Heart left ventricle (tissue), 13 donors: ENCODE results near the gene MIPOL1.

Experiments
- CTCF ChIP-seq, 12 donors: fragments of 200-600 bp; sonication (generic) in 4 of 12; IDR thresholded peaks; one replicate each; pipeline versions ENCODE4 v1.5.0 to v1.8.0; 2018 to 2022; ENCODE audit warnings: antibody characterized with exemption in 12 of 12, mild to moderate bottlenecking in 5 of 12
- POLR2A ChIP-seq, 2 donors: fragments of 450-650 bp; IDR thresholded peaks; one replicate each; pipeline ENCODE4 v1.6.1; 2017; ENCODE audit warnings: antibody characterized with exemption in 2 of 2, mild to moderate bottlenecking in 2 of 2, moderate library complexity in 2 of 2
- donor health status: ischemic (EF 13 %, LVEDD 7.1; RV severe dilation, severe dysfunction).
- donor health status: DM: no; HTN: yes; CAD: no.
- donor health status: DM: no; HTN: no; CAD: no.
- donor health status: ischemic (EF 25% LVEDD 6.9; RV normal size, moderate dysfunction).
- donor health status: ischemic (EF 25% LVEDD 5.7; RV mildly dilated, moderate dysfunction).
- donor health status: ischemic (EF 35%, LVEDD 5.7; RV mildly dilated, moderate dysfunction).
- donor health status: nonischemic (EF 11% LVEDD 7.7; RV severe dilation, severe dysfunction).
- donor health status: DM: yes; HTN: yes; CAD: no.
- donor health status: PGD.
- donor health status: ischemic (EF 29% LVEDD 5.4; RV normal size, mild dysfunction).
- donor health status: nonischemic (EF 23%, LVEDD 6.1; RV moderate dilation, normal function).

- no peak for TF ChIP-seq POLR2A (IDR thresholded peaks at IDR 0.05)
- TF ChIP-seq CTCF (IDR thresholded peaks at IDR 0.05) = no peak
These were observed 387.4 kb downstream of the MIPOL1 start for GRCh38 chr14:37585101-37585511.
